Trophoblast cell (in vitro differentiated cells and primary cell): ENCODE results near the gene RAMP2.

Experiments
- DNase-seq, 2 donors: peaks; one replicate each; pipeline ENCODE4 v3.0.0-alpha.2; 2016
- H2AFZ ChIP-seq: 2 replicates; pipeline ENCODE4 v1.6.1; 2013; ENCODE audit warnings: low read length, moderate library complexity, mild to moderate bottlenecking; ENCODE audit not compliant: insufficient read depth, poor library complexity
- H2AK5ac ChIP-seq: 2 replicates; pipeline ENCODE4 v1.6.1; 2013; ENCODE audit warnings: mild to moderate bottlenecking, low read length
- H2BK120ac ChIP-seq: 2 replicates; pipeline ENCODE4 v1.6.1; 2013; ENCODE audit warnings: low read length, mild to moderate bottlenecking, moderate library complexity; ENCODE audit not compliant: insufficient read depth, poor library complexity
- H2BK12ac ChIP-seq: 2 replicates; pipeline ENCODE4 v1.6.1; 2013; ENCODE audit warnings: mild to moderate bottlenecking, low read length, moderate library complexity
- H2BK5ac ChIP-seq: 2 replicates; pipeline ENCODE4 v1.6.1; 2013; ENCODE audit warnings: low read length, low read depth, moderate library complexity, mild to moderate bottlenecking; ENCODE audit not compliant: poor library complexity
- H3K14ac ChIP-seq: 2 replicates; pipeline ENCODE4 v1.6.1; 2013; ENCODE audit warnings: mild to moderate bottlenecking, low read length
- H3K18ac ChIP-seq: 2 replicates; pipeline ENCODE4 v1.6.1; 2013; ENCODE audit warnings: mild to moderate bottlenecking, low read length
- H3K23ac ChIP-seq: 2 replicates; pipeline ENCODE4 v1.6.1; 2013; ENCODE audit warnings: low read length
- H3K27ac ChIP-seq: 2 replicates; pipeline ENCODE4 v1.5.1; 2013; ENCODE audit warnings: low read depth, mild to moderate bottlenecking, inconsistent platforms, low read length, moderate library complexity
- H3K27me3 ChIP-seq: 2 replicates; pipeline ENCODE4 v1.6.1; 2013; ENCODE audit warnings: inconsistent platforms, mild to moderate bottlenecking, low read length, moderate library complexity; ENCODE audit not compliant: insufficient read depth
- H3K36me3 ChIP-seq, 2 experiments: 1 replicate in 1 of 2; 2 replicates in 1 of 2; pipeline ENCODE4 v1.6.1; 2013; ENCODE audit warnings: low read length in 2 of 2, mild to moderate bottlenecking in 2 of 2, moderate library complexity in 1 of 2; ENCODE audit not compliant: insufficient read depth in 2 of 2, control insufficient read depth in 1 of 2
- H3K4ac ChIP-seq: 2 replicates; pipeline ENCODE4 v1.6.1; 2013; ENCODE audit warnings: low read depth, mild to moderate bottlenecking, low read length, moderate library complexity
- H3K4me1 ChIP-seq, 2 experiments: 1 replicate in 1 of 2; 2 replicates in 1 of 2; pipeline ENCODE4 v1.6.1; 2013; ENCODE audit warnings: low read length in 2 of 2, mild to moderate bottlenecking in 2 of 2, moderate library complexity in 1 of 2; ENCODE audit not compliant: insufficient read depth in 2 of 2, control insufficient read depth in 1 of 2
- H3K4me2 ChIP-seq: 2 replicates; pipeline ENCODE4 v1.6.1; 2013; ENCODE audit warnings: inconsistent platforms, mild to moderate bottlenecking, low read length, moderate library complexity
- H3K4me3 ChIP-seq: 2 replicates; pipeline ENCODE4 v1.5.1; 2013; ENCODE audit warnings: mild to moderate bottlenecking, low read depth, low read length, inconsistent platforms
- H3K79me1 ChIP-seq: one replicate; pipeline ENCODE4 v1.6.1; 2013; ENCODE audit warnings: low read length
- H3K79me2 ChIP-seq: 2 replicates; pipeline ENCODE4 v1.6.1; 2013; ENCODE audit warnings: low read length, mild to moderate bottlenecking; ENCODE audit not compliant: control insufficient read depth, insufficient read depth, poor library complexity
- H3K9ac ChIP-seq: 2 replicates; pipeline ENCODE4 v1.6.1; 2013; ENCODE audit warnings: mild to moderate bottlenecking, low read length
- H3K9me3 ChIP-seq: 2 replicates; pipeline ENCODE4 v1.6.1; 2013; ENCODE audit warnings: low read depth, mild to moderate bottlenecking, control low read depth, inconsistent platforms, low read length; ENCODE audit not compliant: insufficient read depth
- H4K12ac ChIP-seq: 2 replicates; pipeline ENCODE4 v1.6.1; 2013; ENCODE audit warnings: low read depth, mild to moderate bottlenecking, low read length, moderate library complexity
- H4K8ac ChIP-seq: 2 replicates; pipeline ENCODE4 v1.6.1; 2013; ENCODE audit warnings: low read depth, mild to moderate bottlenecking, low read length, moderate library complexity
- H4K91ac ChIP-seq: one replicate; pipeline ENCODE4 v1.6.1; 2013; ENCODE audit warnings: low read depth, mild to moderate bottlenecking, low read length, moderate library complexity
- WGBS: extraction: QIAGEN DNeasy Blood & Tissue Kit; methylation state at CpG from one replicate; pipeline ENCODE4 v1.1.7; 2013; ENCODE audit warnings: missing lambda C conversion rate; ENCODE audit not compliant: insufficient read length, insufficient coverage; ENCODE audit errors: extremely low coverage; 5-methylcytosine and 5-hydroxymethylcytosine counted together

RAMP2 gene

DNA sequence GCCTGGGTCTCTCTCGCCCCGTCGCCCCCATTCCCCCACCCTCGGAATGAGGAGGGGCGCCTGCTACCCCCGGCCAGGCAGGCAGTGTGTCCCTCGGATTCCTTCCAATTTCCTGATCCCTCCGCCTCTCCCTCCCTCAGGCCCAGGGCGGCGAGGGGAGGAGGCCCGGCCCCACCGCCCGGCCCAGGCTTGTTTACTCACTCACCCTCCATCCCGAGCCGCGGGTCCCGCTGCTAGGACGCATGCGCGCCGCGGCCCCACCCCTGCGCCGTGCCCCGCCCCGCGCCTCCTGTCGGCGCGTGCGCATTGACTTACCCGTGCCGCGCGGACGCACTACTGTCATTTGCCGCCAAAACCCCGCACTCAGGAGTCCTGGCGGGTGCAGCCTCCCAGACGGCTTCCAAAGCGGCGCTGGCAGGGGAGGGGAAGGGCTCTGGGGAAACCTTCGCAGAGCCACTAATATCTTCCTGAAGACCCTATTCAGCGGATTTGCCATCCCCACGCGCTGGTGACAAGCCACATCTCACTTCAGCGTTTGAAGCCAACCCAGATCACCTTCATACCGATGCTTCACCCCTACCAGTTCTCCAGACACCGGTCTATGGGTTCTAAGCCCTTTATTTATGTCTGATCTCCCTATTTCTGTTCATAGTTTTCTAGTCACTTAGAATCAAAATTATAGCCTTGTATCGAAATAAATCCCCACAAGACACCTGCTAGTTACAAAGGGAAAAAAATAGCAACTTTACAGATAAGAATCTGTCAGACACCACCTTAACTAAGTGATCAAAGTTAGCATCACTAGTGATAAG, 16.0 kb upstream of the RAMP2 start, which contains the start of gene EZH1:
Gene EZH1, minus strand, starts transcription at position 235 of the 812 bp plus-strand sequence. CDS start 16,099 bp downstream, outside the sequence.
- Histone ChIP-seq H3K4me2 (peak within 1 kb of the TSS; percentile 94), H3K23ac (no peak within 1 kb of the TSS), H3K4ac (peak within 1 kb of the TSS; percentile 50), H2BK5ac (no peak within 1 kb of the TSS), H3K18ac (peak within 1 kb of the TSS; percentile 12), H4K91ac (peak within 1 kb of the TSS; percentile 69), H2BK12ac (no peak within 1 kb of the TSS), H4K12ac (peak within 1 kb of the TSS; percentile 79), H3K9me3 (peaks cover 2% of the 10 kb centered on the region), H3K79me2 (peaks cover 1% of the 10 kb centered on the region), H3K27ac (peak within 1 kb of the TSS; percentile 73), H3K4me1 (peaks cover 0 to 5% of the 10 kb centered on the region in 2 experiments), H3K4me3 (peak within 1 kb of the TSS; percentile 79), H3K79me1 (peaks cover 10% of the 10 kb centered on the region), H2AFZ (peak within 1 kb of the TSS; percentile 74), H3K36me3 (no peaks in the 10 kb centered on the region), H4K8ac (peak within 1 kb of the TSS; percentile 81), H2BK120ac (peak within 1 kb of the TSS; percentile 4), H3K14ac (peak within 1 kb of the TSS; percentile 50), H3K27me3 (no peaks in the 10 kb centered on the region), H3K9ac (peak within 1 kb of the TSS; percentile 74), H2AK5ac (no peak within 1 kb of the TSS)
- peak; percentile 94 to 97 for DNase-seq
- no CpG with 5 or more reads among the region's 50 CpGs for WGBS

DNA sequence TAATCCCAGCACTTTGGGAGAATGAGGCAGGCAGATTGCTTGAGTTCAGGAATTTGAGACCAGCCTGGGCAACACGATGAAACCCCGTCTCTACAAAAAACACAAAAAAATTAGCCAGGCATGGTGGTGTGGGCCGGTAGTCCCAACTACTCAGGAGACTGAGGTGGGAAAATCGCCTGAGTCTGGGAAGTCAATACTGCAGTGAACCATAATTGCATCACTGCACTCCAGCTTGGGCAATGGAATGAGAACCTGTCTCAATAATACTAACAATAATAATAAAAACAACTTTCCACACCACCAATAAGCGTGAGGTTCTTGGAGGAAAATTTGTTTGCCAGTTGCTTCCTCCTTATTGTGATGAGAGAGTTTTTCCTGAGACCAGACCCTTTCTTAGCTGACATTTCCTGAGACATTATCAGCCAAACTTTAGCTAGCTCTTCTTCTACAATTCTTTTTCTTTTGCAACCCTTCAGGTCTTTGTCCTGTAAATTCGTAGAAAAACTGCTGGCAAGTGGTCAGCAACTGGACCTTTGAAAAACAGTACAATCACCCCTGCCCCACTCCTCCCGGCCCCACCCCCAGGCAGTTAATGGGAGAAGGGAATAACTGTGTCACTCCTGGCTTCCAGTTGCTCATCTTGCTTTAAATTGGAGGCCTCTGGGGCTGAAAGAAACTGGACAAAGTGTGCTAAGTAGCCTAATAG, 12.7 kb upstream of the RAMP2 start:
- H4K91ac ChIP-seq: no peak overlapping the region
- no peak for DNase-seq
- no peaks in the 10 kb centered on the region for H3K36me3 ChIP-seq
- H3K18ac ChIP-seq: no peak overlapping the region
- H3K27me3 ChIP-seq: no peaks in the 10 kb centered on the region
- no CpG with 5 or more reads among the region's 7 CpGs for WGBS
- no peak overlapping the region for H2AFZ ChIP-seq
- H3K4me1 ChIP-seq: peaks cover 0 to 5% of the 10 kb centered on the region in 2 experiments
- H2BK12ac ChIP-seq: no peak overlapping the region
- H3K23ac ChIP-seq: no peak overlapping the region
- no peak overlapping the region for H3K9ac ChIP-seq
- H3K4me2 ChIP-seq: no peak overlapping the region
- peaks cover 10% of the 10 kb centered on the region for H3K79me1 ChIP-seq
- no peak overlapping the region for H2AK5ac ChIP-seq
- no peak overlapping the region for H4K12ac ChIP-seq
- H3K79me2 ChIP-seq: peaks cover 1% of the 10 kb centered on the region
- peaks cover 2% of the 10 kb centered on the region for H3K9me3 ChIP-seq
- no peak overlapping the region for H3K14ac ChIP-seq
- no peak overlapping the region for H3K4me3 ChIP-seq
- H3K4ac ChIP-seq: no peak overlapping the region
- H4K8ac ChIP-seq: no peak overlapping the region
- no peak overlapping the region for H2BK5ac ChIP-seq
- H3K27ac ChIP-seq: no peak overlapping the region
- H2BK120ac ChIP-seq: no peak overlapping the region

DNA sequence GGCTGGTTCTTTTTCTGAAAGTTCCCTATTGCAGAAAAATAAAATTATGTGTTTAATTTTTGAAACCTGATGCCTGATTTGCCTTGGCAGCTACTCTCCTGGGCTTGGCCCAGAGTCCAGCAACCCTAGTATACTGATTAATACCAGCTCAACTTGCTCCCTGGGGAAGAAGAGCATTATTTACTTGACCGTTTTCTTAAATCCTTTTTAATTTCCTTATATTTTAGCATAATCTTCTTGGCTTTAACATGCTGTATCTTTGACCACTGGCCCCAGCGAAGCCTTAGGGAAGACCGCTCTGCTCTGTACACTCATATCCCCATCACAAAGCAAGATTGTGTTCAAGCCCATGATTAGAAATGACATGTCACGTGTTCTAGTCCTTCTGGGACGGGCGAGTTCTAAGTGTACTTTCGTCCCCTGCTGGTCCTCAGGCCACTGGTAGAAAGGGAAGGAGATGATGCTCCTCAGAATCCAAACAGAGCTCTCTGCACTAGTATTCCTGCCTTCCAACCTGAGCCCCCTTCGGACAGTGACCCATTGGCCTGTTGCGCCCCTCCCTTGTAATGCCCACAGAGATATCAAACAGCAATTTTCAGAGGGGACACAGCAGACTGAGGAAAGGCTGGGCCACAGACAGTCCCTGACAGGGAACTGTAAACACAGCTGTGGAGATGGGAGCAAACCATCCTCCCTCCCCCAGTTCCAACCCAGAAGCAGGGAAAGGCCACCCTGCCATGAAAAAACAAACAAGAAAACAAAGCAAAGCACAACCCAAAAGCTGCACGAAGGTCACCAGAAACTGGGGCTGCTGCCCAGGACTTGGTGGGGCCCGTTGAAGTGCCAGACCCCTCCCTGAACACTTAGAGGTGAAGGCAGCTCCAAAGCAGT, 11.9 kb upstream of the RAMP2 start:
- H3K18ac ChIP-seq: no peak overlapping the region
- H3K79me1 ChIP-seq: peaks cover 8% of the 10 kb centered on the region
- H4K8ac ChIP-seq: no peak overlapping the region
- peaks cover 0 to 3% of the 10 kb centered on the region in 2 experiments for H3K4me1 ChIP-seq
- H3K9ac ChIP-seq: no peak overlapping the region
- H3K36me3 ChIP-seq: no peaks in the 10 kb centered on the region
- no peak overlapping the region for H2BK12ac ChIP-seq
- no peak overlapping the region for H2BK120ac ChIP-seq
- no peak overlapping the region for H3K4me3 ChIP-seq
- peaks cover 1% of the 10 kb centered on the region for H3K79me2 ChIP-seq
- peaks cover 2% of the 10 kb centered on the region for H3K9me3 ChIP-seq
- no peak overlapping the region for H4K12ac ChIP-seq
- no peak for DNase-seq
- H2BK5ac ChIP-seq: no peak overlapping the region
- WGBS: no CpG with 5 or more reads among the region's 11 CpGs
- H3K4me2 ChIP-seq: no peak overlapping the region
- H2AFZ ChIP-seq: no peak overlapping the region
- no peak overlapping the region for H3K27ac ChIP-seq
- H3K23ac ChIP-seq: no peak overlapping the region
- H3K14ac ChIP-seq: no peak overlapping the region
- H3K27me3 ChIP-seq: no peaks in the 10 kb centered on the region
- no peak overlapping the region for H3K4ac ChIP-seq
- H4K91ac ChIP-seq: no peak overlapping the region
- H2AK5ac ChIP-seq: no peak overlapping the region

DNA sequence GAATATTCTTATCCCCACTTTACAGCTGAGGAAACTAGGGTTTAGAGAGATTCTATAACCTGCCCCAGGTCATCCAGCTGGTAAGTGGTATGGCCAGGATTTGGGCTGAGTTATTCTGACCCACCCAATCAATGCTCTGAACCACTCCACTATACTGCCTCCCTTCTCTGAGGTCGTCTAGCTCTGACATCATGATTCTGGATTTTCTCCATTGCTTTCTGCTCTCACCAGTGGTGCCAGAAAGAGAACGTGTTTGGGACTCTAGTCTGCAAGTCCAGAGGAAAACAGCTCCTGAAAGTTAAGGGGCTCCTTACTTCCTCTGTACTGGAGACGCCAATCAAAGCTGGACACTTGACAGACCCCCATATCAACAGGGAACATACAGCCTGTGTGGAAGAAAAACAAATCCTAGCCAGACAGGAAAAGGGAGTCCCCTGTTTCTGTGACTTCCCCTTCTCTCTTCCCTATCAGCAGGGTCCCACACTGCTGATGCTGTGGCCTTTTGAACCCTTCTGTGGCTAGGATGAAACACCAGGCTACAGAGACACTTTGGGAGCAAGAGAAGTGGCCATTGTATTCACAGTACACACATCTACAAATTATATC, 10.2 kb upstream of the RAMP2 start:
- Histone ChIP-seq H3K4me1 (no peaks in the 10 kb centered on the region), H3K79me2 (no peaks in the 10 kb centered on the region), H3K14ac (no peak overlapping the region)

More for the DNA sequence above, 10.2 kb upstream of the RAMP2 start:
- Histone ChIP-seq H4K91ac (no peak overlapping the region), H4K8ac (no peak overlapping the region), H2BK12ac (no peak overlapping the region), H2BK5ac (no peak overlapping the region), H3K18ac (no peak overlapping the region), H3K9me3 (no peaks in the 10 kb centered on the region), H4K12ac (no peak overlapping the region), H3K23ac (no peak overlapping the region), H2AFZ (no peak overlapping the region), H3K27ac (no peak overlapping the region), H3K36me3 (no peaks in the 10 kb centered on the region), H3K79me1 (no peaks in the 10 kb centered on the region), H3K4ac (no peak overlapping the region), H3K9ac (no peak overlapping the region), H3K27me3 (no peaks in the 10 kb centered on the region), H3K4me2 (no peak overlapping the region), H2BK120ac (no peak overlapping the region), H3K4me3 (no peak overlapping the region), H2AK5ac (no peak overlapping the region)
- no peak for DNase-seq
- WGBS: no CpG with 5 or more reads among the region's 3 CpGs
